Liver (tissue), 3 donors: ENCODE results near the gene PPP2R5C.

Experiments
- RAD21 ChIP-seq, 2 donors: IDR thresholded peaks; 2 replicates each; pipeline ENCODE4 v1.6.1; 2016; ENCODE audit warnings: antibody characterized with exemption in 2 of 2, mild to moderate bottlenecking in 2 of 2
- RXRA ChIP-seq, 2 donors: IDR thresholded peaks; 2 replicates each; pipeline ENCODE4 v1.6.1; 2017 to 2018; ENCODE audit warnings: antibody characterized with exemption in 2 of 2, mild to moderate bottlenecking in 1 of 2
- SP1 ChIP-seq: IDR thresholded peaks from 2 replicates; pipeline ENCODE4 v1.6.1; 2018; ENCODE audit warnings: antibody characterized with exemption, mild to moderate bottlenecking
- TF ChIP-seq, protein P1 (sequence below): fragments of 150-350 bp; IDR thresholded peaks from 2 replicates; pipeline ENCODE4 v1.5.1; 2017; ENCODE audit warnings: improper control_type of control experiment, low read depth, low read length; ENCODE audit not compliant: missing input control
- TF ChIP-seq, protein P2 (sequence below): IDR thresholded peaks from 2 replicates; pipeline ENCODE4 v1.6.1; 2016; ENCODE audit warnings: antibody characterized with exemption, mild to moderate bottlenecking
- donor health status: healthy.
- donor health status: healthy.

DNA sequence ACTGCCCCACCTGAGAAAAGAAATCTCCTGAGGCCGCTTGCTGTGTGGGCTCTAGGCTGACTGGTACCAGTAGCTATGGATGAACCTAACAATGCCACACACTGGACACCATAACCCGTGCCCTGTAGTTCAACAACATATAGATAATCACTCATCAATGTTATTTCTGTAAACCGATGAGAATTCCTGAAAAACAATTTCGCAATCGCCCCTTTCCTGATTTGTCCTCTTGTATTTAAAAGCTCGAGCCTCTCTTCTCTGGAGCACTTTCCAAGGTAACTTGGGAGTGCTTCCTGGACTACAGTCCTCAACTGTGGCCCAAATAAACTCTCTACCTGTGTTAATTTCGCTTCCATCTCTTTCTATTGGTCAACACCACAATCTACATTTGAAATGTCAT, 26.1 kb upstream of the PPP2R5C start:
- TF ChIP-seq SP1: no peak
- TF ChIP-seq RAD21 (IDR thresholded peaks at IDR 0.05): no peak
- TF ChIP-seq, protein P1, sequence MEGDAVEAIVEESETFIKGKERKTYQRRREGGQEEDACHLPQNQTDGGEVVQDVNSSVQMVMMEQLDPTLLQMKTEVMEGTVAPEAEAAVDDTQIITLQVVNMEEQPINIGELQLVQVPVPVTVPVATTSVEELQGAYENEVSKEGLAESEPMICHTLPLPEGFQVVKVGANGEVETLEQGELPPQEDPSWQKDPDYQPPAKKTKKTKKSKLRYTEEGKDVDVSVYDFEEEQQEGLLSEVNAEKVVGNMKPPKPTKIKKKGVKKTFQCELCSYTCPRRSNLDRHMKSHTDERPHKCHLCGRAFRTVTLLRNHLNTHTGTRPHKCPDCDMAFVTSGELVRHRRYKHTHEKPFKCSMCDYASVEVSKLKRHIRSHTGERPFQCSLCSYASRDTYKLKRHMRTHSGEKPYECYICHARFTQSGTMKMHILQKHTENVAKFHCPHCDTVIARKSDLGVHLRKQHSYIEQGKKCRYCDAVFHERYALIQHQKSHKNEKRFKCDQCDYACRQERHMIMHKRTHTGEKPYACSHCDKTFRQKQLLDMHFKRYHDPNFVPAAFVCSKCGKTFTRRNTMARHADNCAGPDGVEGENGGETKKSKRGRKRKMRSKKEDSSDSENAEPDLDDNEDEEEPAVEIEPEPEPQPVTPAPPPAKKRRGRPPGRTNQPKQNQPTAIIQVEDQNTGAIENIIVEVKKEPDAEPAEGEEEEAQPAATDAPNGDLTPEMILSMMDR: no peak
- no peak for TF ChIP-seq RXRA (IDR thresholded peaks at IDR 0.05)
- TF ChIP-seq, protein P2, sequence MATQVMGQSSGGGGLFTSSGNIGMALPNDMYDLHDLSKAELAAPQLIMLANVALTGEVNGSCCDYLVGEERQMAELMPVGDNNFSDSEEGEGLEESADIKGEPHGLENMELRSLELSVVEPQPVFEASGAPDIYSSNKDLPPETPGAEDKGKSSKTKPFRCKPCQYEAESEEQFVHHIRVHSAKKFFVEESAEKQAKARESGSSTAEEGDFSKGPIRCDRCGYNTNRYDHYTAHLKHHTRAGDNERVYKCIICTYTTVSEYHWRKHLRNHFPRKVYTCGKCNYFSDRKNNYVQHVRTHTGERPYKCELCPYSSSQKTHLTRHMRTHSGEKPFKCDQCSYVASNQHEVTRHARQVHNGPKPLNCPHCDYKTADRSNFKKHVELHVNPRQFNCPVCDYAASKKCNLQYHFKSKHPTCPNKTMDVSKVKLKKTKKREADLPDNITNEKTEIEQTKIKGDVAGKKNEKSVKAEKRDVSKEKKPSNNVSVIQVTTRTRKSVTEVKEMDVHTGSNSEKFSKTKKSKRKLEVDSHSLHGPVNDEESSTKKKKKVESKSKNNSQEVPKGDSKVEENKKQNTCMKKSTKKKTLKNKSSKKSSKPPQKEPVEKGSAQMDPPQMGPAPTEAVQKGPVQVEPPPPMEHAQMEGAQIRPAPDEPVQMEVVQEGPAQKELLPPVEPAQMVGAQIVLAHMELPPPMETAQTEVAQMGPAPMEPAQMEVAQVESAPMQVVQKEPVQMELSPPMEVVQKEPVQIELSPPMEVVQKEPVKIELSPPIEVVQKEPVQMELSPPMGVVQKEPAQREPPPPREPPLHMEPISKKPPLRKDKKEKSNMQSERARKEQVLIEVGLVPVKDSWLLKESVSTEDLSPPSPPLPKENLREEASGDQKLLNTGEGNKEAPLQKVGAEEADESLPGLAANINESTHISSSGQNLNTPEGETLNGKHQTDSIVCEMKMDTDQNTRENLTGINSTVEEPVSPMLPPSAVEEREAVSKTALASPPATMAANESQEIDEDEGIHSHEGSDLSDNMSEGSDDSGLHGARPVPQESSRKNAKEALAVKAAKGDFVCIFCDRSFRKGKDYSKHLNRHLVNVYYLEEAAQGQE: no peak
